IMR-90 (cell line): ENCODE data around the gene CDK14. TPM values are rescaled to one million over a fixed set of nuclear protein-coding genes. Genes with fewer than 3 reads are reported as not detected.

ENCODE experiments used
- ATAC-seq: fragments of 200-7000 bp; cut with Tn5 transposase; 2 replicates; pipeline ENCODE4 v1.9.1; 2020; ENCODE audit warnings: low read depth, mild to moderate bottlenecking, moderate library complexity
- BruUV-seq: library from RNA; stranded (reverse); fragments of 400-500 nt; replicated peaks from 2 replicates; lab custom pipeline; 2021; lab: Mats Ljungman, UMichigan
- CTCF ChIA-PET: fragments of 300-600 bp; formaldehyde crosslinking; extraction: SDS; loops from one replicate; lab custom pipeline; 2021; ENCODE audit warnings: antibody characterized with exemption; lab: Yijun Ruan, JAX
- POLR2A ChIA-PET: fragments of 300-600 bp; sonication (Branson Sonifier 250); formaldehyde crosslinking; loops from one replicate; lab custom pipeline; 2022; ENCODE audit warnings: antibody characterized with exemption; ENCODE audit not compliant: unreplicated experiment; lab: Charles Lee
- DNase-seq: peaks from one replicate; pipeline ENCODE4 v3.0.0; 2013
- H2AFZ ChIP-seq: replicated peaks from 2 replicates; pipeline ENCODE3; 2013; ENCODE audit warnings: low read length, mild to moderate bottlenecking; ENCODE audit not compliant: poor library complexity
- H2AK5ac ChIP-seq: 2 replicates; pipeline ENCODE4 v1.6.1; 2013; ENCODE audit warnings: low read depth, low read length, inconsistent platforms
- H2AK9ac ChIP-seq: replicated peaks from 2 replicates; pipeline ENCODE3; 2013; ENCODE audit warnings: mild to moderate bottlenecking, low read depth, low read length, moderate library complexity; ENCODE audit not compliant: poor library complexity
- H2BK120ac ChIP-seq: 2 replicates; pipeline ENCODE4 v1.6.1; 2013; ENCODE audit warnings: low read depth, low read length, inconsistent platforms
- H2BK15ac ChIP-seq: 3 replicates; pipeline ENCODE4 v1.6.1; 2013; ENCODE audit warnings: low read depth, low read length, inconsistent platforms
- H2BK20ac ChIP-seq: 2 replicates; pipeline ENCODE4 v1.6.1; 2013; ENCODE audit warnings: low read depth, mild to moderate bottlenecking, inconsistent platforms, low read length, moderate library complexity
- H2BK5ac ChIP-seq: 2 replicates; pipeline ENCODE4 v1.6.1; 2013; ENCODE audit warnings: mild to moderate bottlenecking, low read depth, low read length, inconsistent platforms; ENCODE audit not compliant: poor library complexity, severe bottlenecking
- H3K14ac ChIP-seq: replicated peaks from 2 replicates; pipeline ENCODE4 v1.6.1; 2013; ENCODE audit warnings: low read depth, low read length, inconsistent platforms
- H3K18ac ChIP-seq: 2 replicates; pipeline ENCODE4 v1.6.1; 2013; ENCODE audit warnings: low read depth, low read length, control low read depth
- H3K23ac ChIP-seq: 2 replicates; pipeline ENCODE4 v1.6.1; 2013; ENCODE audit warnings: low read depth, low read length, inconsistent platforms
- H3K27ac ChIP-seq: 2 replicates; pipeline ENCODE4 v1.5.1; 2013; ENCODE audit warnings: mild to moderate bottlenecking, control low read depth, low read length; ENCODE audit not compliant: insufficient read depth
- H3K27me3 ChIP-seq: 2 replicates; pipeline ENCODE4 v1.6.1; 2013; ENCODE audit warnings: low read length; ENCODE audit not compliant: control insufficient read depth, insufficient read depth
- H3K36me3 ChIP-seq: 2 replicates; pipeline ENCODE4 v1.6.1; 2013; ENCODE audit warnings: low read length, mixed read lengths; ENCODE audit not compliant: control insufficient read depth, insufficient read depth
- H3K4ac ChIP-seq: 2 replicates; pipeline ENCODE4 v1.6.1; 2013; ENCODE audit warnings: low read depth, low read length, inconsistent platforms
- H3K4me1 ChIP-seq: 2 replicates; pipeline ENCODE4 v1.6.1; 2013; ENCODE audit warnings: low read length, mixed read lengths; ENCODE audit not compliant: control insufficient read depth, insufficient read depth
- H3K4me2 ChIP-seq: 2 replicates; pipeline ENCODE4 v1.6.1; 2013; ENCODE audit warnings: low read depth, mild to moderate bottlenecking, control low read depth, low read length, moderate library complexity
- H3K4me3 ChIP-seq: 2 replicates; pipeline ENCODE4 v1.5.1; 2013; ENCODE audit warnings: low read depth, mild to moderate bottlenecking, control low read depth, low read length, moderate library complexity; ENCODE audit not compliant: insufficient read depth
- H3K56ac ChIP-seq: 2 replicates; pipeline ENCODE4 v1.6.1; 2013; ENCODE audit warnings: low read length, inconsistent platforms; ENCODE audit not compliant: insufficient read depth; ENCODE audit errors: extremely low read depth
- H3K79me1 ChIP-seq, 2 experiments: 2 replicates each; pipeline ENCODE4 v1.6.1; 2013; ENCODE audit warnings: low read length in 2 of 2, inconsistent platforms in 1 of 2, low read depth in 1 of 2
- H3K9ac ChIP-seq: 2 replicates; pipeline ENCODE4 v1.6.1; 2013; ENCODE audit warnings: low read depth, low read length, control low read depth
- H3K9me1 ChIP-seq: 2 replicates; pipeline ENCODE4 v1.6.1; 2013; ENCODE audit warnings: low read length, inconsistent platforms; ENCODE audit not compliant: insufficient read depth
- H3K9me3 ChIP-seq: 2 replicates; pipeline ENCODE4 v1.6.1; 2013; ENCODE audit warnings: low read length; ENCODE audit not compliant: control insufficient read depth, insufficient read depth
- H4K20me1 ChIP-seq: 2 replicates; pipeline ENCODE4 v1.6.1; 2013; ENCODE audit warnings: low read length, inconsistent platforms; ENCODE audit not compliant: insufficient read depth
- H4K5ac ChIP-seq: 2 replicates; pipeline ENCODE4 v1.6.1; 2013; ENCODE audit warnings: mild to moderate bottlenecking, low read depth, low read length, control low read depth
- H4K8ac ChIP-seq, 2 experiments: 2 replicates each; pipeline ENCODE4 v1.6.1; 2013; ENCODE audit warnings: low read depth in 2 of 2, low read length in 2 of 2, control low read depth in 1 of 2, inconsistent platforms in 1 of 2
- H4K91ac ChIP-seq: 2 replicates; pipeline ENCODE4 v1.6.1; 2013; ENCODE audit warnings: low read depth, low read length, inconsistent platforms; ENCODE audit not compliant: insufficient read depth
- BHLHE40 ChIP-seq: fragments of 150-350 bp; IDR thresholded peaks from 2 replicates; pipeline ENCODE4 v1.6.1; 2016; ENCODE audit warnings: mild to moderate bottlenecking, low read depth, low read length
- CEBPB ChIP-seq: IDR thresholded peaks from 2 replicates; pipeline ENCODE4 v1.6.1; 2012; ENCODE audit warnings: low read depth, low read length, improper control_type of control experiment
- CHD1 ChIP-seq: IDR thresholded peaks from 2 replicates; pipeline ENCODE4 v1.6.1; 2012; ENCODE audit warnings: low read depth, low read length, improper control_type of control experiment
- FOS ChIP-seq: fragments of 150-350 bp; IDR thresholded peaks from 2 replicates; pipeline ENCODE4 v1.6.1; 2016; ENCODE audit warnings: low read depth, low read length
- MAFK ChIP-seq: IDR thresholded peaks from 2 replicates; pipeline ENCODE4 v1.6.1; 2012; ENCODE audit warnings: low read depth, low read length, improper control_type of control experiment
- MAZ ChIP-seq: IDR thresholded peaks from 2 replicates; pipeline ENCODE4 v1.6.1; 2012; ENCODE audit warnings: low read depth, mild to moderate bottlenecking, low read length, improper control_type of control experiment, moderate library complexity, borderline replicate concordance
- MXI1 ChIP-seq: IDR thresholded peaks from 2 replicates; pipeline ENCODE4 v1.6.1; 2012; ENCODE audit warnings: low read depth, mild to moderate bottlenecking, low read length, moderate library complexity, borderline replicate concordance
- NFE2L2 ChIP-seq: fragments of 150-350 bp; IDR thresholded peaks from 2 replicates; pipeline ENCODE4 v1.6.1; 2016; ENCODE audit warnings: low read depth, mild to moderate bottlenecking, low read length
- RAD21 ChIP-seq: IDR thresholded peaks from 2 replicates; pipeline ENCODE4 v1.6.1; 2012; ENCODE audit warnings: low read length, improper control_type of control experiment
- RCOR1 ChIP-seq: IDR thresholded peaks from 2 replicates; pipeline ENCODE4 v1.6.1; 2012; ENCODE audit warnings: mild to moderate bottlenecking, low read length, improper control_type of control experiment; ENCODE audit not compliant: insufficient replicate concordance
- RFX5 ChIP-seq: IDR thresholded peaks from 2 replicates; pipeline ENCODE4 v1.8.0; 2012; ENCODE audit warnings: low read depth, mild to moderate bottlenecking, low read length, moderate library complexity
- SMC3 ChIP-seq: fragments of 150-350 bp; IDR thresholded peaks from 2 replicates; pipeline ENCODE4 v1.6.1; 2016; ENCODE audit warnings: low read depth, mild to moderate bottlenecking, antibody characterized with exemption, low read length, moderate library complexity
- WGBS, 2 experiments: methylation state at CpG; one replicate each; pipeline versions ENCODE4 v1.1.5 to v1.1.7; 2013; ENCODE audit warnings: missing lambda C conversion rate in 2 of 2; ENCODE audit not compliant: insufficient read length in 1 of 2; ENCODE audit errors: extremely low coverage in 2 of 2; 5-methylcytosine and 5-hydroxymethylcytosine counted together
- dilution Hi-C: fragments of 300-500 bp; cut with HindIII; formaldehyde crosslinking; loops from one replicate; pipeline ENCODE4 v1.14.3; 2018; ENCODE audit warnings: low sequenced_read_pairs; ENCODE audit not compliant: unreplicated experiment
- in situ Hi-C: fragments of 300-500 bp; cut with MboI; formaldehyde crosslinking; loops from 3 replicates; pipeline ENCODE4 v1.14.3; 2019; ENCODE audit warnings: low sequenced_read_pairs, inconsistent platforms, mixed read lengths
- intact Hi-C: fragments of 100-400 bp; cut with micrococcal nuclease; formaldehyde crosslinking; loops from 2 replicates; pipeline ENCODE4 v1.10.0; 2022
- polyA plus RNA-seq, 3 experiments: library from polyadenylated mRNA; depleted of rRNA; stranded (reverse); fragments of >200 nt; gene quantifications; 2 replicates each; pipeline ENCODE4 v1.2.3, GENCODE V29; 2012; ENCODE audit warnings: low replicate concordance in 1 of 3
- total RNA-seq: library from RNA; depleted of rRNA; stranded (reverse); fragments of >200 nt; gene quantifications from 2 replicates; pipeline ENCODE4 v1.2.3, GENCODE V29; 2012
- TF ChIP-seq, protein P1 (sequence below): fragments of 150-350 bp; IDR thresholded peaks from 2 replicates; pipeline ENCODE4 v1.6.1; 2016; ENCODE audit warnings: low read depth, mild to moderate bottlenecking, low read length, moderate library complexity, borderline replicate concordance
- TF ChIP-seq, protein P2 (sequence below): fragments of 150-350 bp; IDR thresholded peaks from 2 replicates; pipeline ENCODE4 v1.6.1; 2017; ENCODE audit warnings: mild to moderate bottlenecking, antibody characterized with exemption, low read length, low read depth

The CDK14 gene
- total and polyA plus RNA-seq, 2 of the 4 experiments (the other 2 are of a cell fraction): 10.1 to 29.6 TPM

DNA sequence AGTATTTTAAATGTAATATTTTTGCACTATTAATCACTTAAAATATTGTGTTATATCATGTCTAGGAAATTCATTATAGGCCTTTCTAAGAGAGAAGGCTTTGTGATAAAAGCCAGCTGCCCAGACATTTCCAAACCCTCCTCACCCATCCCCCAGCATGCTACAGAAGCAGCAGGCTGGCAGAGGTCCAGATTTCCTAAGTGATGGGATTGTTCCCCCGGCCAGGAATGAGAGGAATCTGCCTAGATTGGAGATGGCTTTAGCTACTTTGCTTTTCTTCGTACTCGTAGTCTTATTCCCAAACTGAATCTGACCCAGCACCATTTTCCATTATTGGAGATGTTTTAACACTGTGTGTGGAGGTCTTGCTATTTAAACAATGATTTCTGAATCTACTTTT lies 29.4 kb downstream of the CDK14 start:
- H2AK9ac ChIP-seq: peak overlapping the region; percentile 70
- H3K9ac ChIP-seq: 0 out of 2 replicates have a peak overlapping the region, but pooled peaks have one; percentile 2
- DNase-seq (peak; percentile 42), ATAC-seq (peak; percentile 16)
- no peak overlapping the region for H4K5ac ChIP-seq
- peak overlapping the region; percentile 1; the same call in 1 of the 2 replicates for H3K14ac ChIP-seq
- H3K9me1 ChIP-seq: peaks cover 10% of the 10 kb centered on the region
- no TSS peak for BruUV-seq
- peak overlapping the region; percentile 17 for H3K27ac ChIP-seq
- H3K36me3 ChIP-seq: no peaks in the 10 kb centered on the region
- H3K4me3 ChIP-seq: peak overlapping the region; percentile 29; the same call in 1 of the 2 replicates
- in situ Hi-C loops (no loop called here), dilution Hi-C loops (no loop called here), intact Hi-C loops (loop anchor here (1.0 kb wide), 1 partner anchor 26 kb away; no protein-coding TSS in a partner anchor)
- peaks cover 15% of the 10 kb centered on the region for H3K4me1 ChIP-seq
- H4K8ac ChIP-seq: peak overlapping the region in 1 of 2 experiments; percentile 29; a peak in 2 of 4 replicates
- H3K23ac ChIP-seq: 0 out of 2 replicates have a peak overlapping the region, but pooled peaks have one; percentile 4
- ChIA-PET CTCF (interaction anchor here (0.7 to 2.1 kb wide), 3 partner anchors 12 to 409 kb away, joined by 4 to 13 read pairs (median 4); no protein-coding TSS in a partner anchor), POLR2A (no interaction called here)
- peak overlapping the region; percentile 70; the same call in 1 of the 2 replicates for H2BK20ac ChIP-seq
- H3K27me3 ChIP-seq: no peaks in the 10 kb centered on the region
- H3K56ac ChIP-seq: peak overlapping the region; percentile 50
- H2AK5ac ChIP-seq: no peak overlapping the region; the same call in 1 of the 2 replicates
- H4K20me1 ChIP-seq: 0 out of 2 replicates have a peak, but pooled peaks cover 3% of the 10 kb centered on the region
- H3K18ac ChIP-seq: no peak overlapping the region
- H2BK15ac ChIP-seq: peak overlapping the region; percentile 78; the same call in 2 of the 3 replicates
- peak overlapping the region; percentile 52 for H2AFZ ChIP-seq
- H3K4me2 ChIP-seq: peak overlapping the region; percentile 85
- H3K4ac ChIP-seq: peak overlapping the region; percentile 77; the same call in 1 of the 2 replicates
- no peaks in the 10 kb centered on the region for H3K9me3 ChIP-seq
- peaks cover 23 to 45% of the 10 kb centered on the region in 2 experiments for H3K79me1 ChIP-seq
- peak overlapping the region; percentile 43 for H2BK120ac ChIP-seq
- no CpG with 5 or more reads among the region's 3 CpGs for WGBS, 2 experiments
- peak overlapping the region; percentile 48 for H2BK5ac ChIP-seq
- peak overlapping the region; percentile 54; the same call in 1 of the 2 replicates for H4K91ac ChIP-seq
- no peak for TF ChIP-seq BHLHE40
- no peak for TF ChIP-seq NFE2L2
- TF ChIP-seq RCOR1: no peak
- no peak for TF ChIP-seq CHD1
- no peak for TF ChIP-seq RAD21
- no peak for TF ChIP-seq MAFK
- no peak for TF ChIP-seq MXI1
- no peak for TF ChIP-seq SMC3
- TF ChIP-seq, protein P1, sequence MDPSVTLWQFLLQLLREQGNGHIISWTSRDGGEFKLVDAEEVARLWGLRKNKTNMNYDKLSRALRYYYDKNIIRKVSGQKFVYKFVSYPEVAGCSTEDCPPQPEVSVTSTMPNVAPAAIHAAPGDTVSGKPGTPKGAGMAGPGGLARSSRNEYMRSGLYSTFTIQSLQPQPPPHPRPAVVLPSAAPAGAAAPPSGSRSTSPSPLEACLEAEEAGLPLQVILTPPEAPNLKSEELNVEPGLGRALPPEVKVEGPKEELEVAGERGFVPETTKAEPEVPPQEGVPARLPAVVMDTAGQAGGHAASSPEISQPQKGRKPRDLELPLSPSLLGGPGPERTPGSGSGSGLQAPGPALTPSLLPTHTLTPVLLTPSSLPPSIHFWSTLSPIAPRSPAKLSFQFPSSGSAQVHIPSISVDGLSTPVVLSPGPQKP: no peak
- TF ChIP-seq RFX5: no peak
- no peak for TF ChIP-seq MAZ
- TF ChIP-seq, protein P2, sequence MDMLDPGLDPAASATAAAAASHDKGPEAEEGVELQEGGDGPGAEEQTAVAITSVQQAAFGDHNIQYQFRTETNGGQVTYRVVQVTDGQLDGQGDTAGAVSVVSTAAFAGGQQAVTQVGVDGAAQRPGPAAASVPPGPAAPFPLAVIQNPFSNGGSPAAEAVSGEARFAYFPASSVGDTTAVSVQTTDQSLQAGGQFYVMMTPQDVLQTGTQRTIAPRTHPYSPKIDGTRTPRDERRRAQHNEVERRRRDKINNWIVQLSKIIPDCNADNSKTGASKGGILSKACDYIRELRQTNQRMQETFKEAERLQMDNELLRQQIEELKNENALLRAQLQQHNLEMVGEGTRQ: no peak
- no peak for TF ChIP-seq CEBPB
- no peak for TF ChIP-seq FOS
